Osteoblast (primary cell): ENCODE results near the gene MYO3B. TPM values are rescaled to one million over a fixed set of nuclear protein-coding genes. Genes with fewer than 3 reads are reported as not detected.

Experiments used
- DNase-seq: peaks from one replicate; pipeline ENCODE4 v3.0.0; 2011; ENCODE audit warnings: low spot score, mixed read lengths; ENCODE audit not compliant: insufficient read length; ENCODE audit errors: missing footprints
- H2AFZ ChIP-seq: 2 replicates; pipeline ENCODE4 v1.6.0; 2011; ENCODE audit warnings: mild to moderate bottlenecking, low read length
- H3K27ac ChIP-seq: 2 replicates; pipeline ENCODE4 v1.5.1; 2011; ENCODE audit warnings: mild to moderate bottlenecking, low read depth, low read length, moderate library complexity
- H3K27me3 ChIP-seq: 2 replicates; pipeline ENCODE4 v1.6.0; 2012; ENCODE audit warnings: mild to moderate bottlenecking, control low read depth, inconsistent platforms, low read length, moderate library complexity; ENCODE audit not compliant: insufficient read depth
- H3K36me3 ChIP-seq: 2 replicates; pipeline ENCODE4 v1.5.1; 2011; ENCODE audit warnings: mild to moderate bottlenecking, low read length, control low read depth, moderate library complexity; ENCODE audit not compliant: insufficient read depth
- H3K4me1 ChIP-seq: 2 replicates; pipeline ENCODE4 v1.5.1; 2011; ENCODE audit warnings: mild to moderate bottlenecking, low read length, control low read depth, moderate library complexity; ENCODE audit not compliant: insufficient read depth
- H3K4me2 ChIP-seq: 2 replicates; pipeline ENCODE4 v1.6.0; 2011; ENCODE audit warnings: mild to moderate bottlenecking, low read length; ENCODE audit not compliant: insufficient read depth
- H3K4me3 ChIP-seq: fragments of 200-600 bp; sonication (generic); 3 replicates; pipeline ENCODE4 v1.5.1; 2012; ENCODE audit warnings: mild to moderate bottlenecking, low read length, inconsistent platforms; ENCODE audit not compliant: insufficient read depth
- H3K79me2 ChIP-seq: 2 replicates; pipeline ENCODE4 v1.6.0; 2012; ENCODE audit warnings: mild to moderate bottlenecking, low read length, control low read depth, inconsistent platforms; ENCODE audit not compliant: insufficient read depth
- H3K9me3 ChIP-seq: 2 replicates; pipeline ENCODE4 v1.5.1; 2011; ENCODE audit warnings: low read depth, low read length, control low read depth
- H4K20me1 ChIP-seq: 2 replicates; pipeline ENCODE4 v1.6.0; 2012; ENCODE audit warnings: mild to moderate bottlenecking, low read length, control low read depth; ENCODE audit not compliant: insufficient read depth
- total RNA-seq: library from RNA; depleted of rRNA; stranded (reverse); fragments of >200 nt; gene quantifications from 2 replicates; pipeline ENCODE4 v1.2.3, GENCODE V29; 2012
- TF ChIP-seq, protein P1 (sequence below): IDR thresholded peaks from 2 replicates; pipeline ENCODE4 v1.5.1; 2011; ENCODE audit warnings: mild to moderate bottlenecking, low read depth, low read length, moderate library complexity; ENCODE audit errors: extremely low read depth

The MYO3B gene
- total RNA-seq, 1 donor: 0.36 TPM

DNA sequence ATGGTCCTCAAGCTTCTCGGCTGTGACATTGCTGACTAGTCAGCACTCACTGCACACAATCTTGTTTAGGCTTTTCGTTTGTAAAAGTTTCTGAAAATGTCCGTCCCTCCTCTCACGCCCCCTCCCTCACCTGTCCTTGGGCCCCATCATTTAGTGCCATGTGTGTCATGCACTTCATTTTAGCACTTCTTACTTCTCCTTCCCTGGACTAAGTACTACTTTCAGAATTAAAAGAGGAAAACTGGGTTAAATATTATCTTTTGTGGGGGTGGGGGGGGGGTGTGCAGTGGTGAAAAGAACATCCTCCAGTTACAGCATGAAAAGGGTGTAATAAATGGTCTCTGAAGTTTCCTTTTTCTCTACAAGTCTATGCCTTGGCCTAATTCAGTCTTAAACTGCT, 355.2 kb downstream of the MYO3B start:
- peaks cover 6% of the 10 kb centered on the region for H3K4me1 ChIP-seq
- no peak overlapping the region for H3K4me3 ChIP-seq
- H3K27me3 ChIP-seq: peaks cover 4% of the 10 kb centered on the region
- H2AFZ ChIP-seq: no peak overlapping the region
- H4K20me1 ChIP-seq: no peaks in the 10 kb centered on the region
- DNase-seq: no peak
- no peak overlapping the region for H3K27ac ChIP-seq
- H3K9me3 ChIP-seq: no peaks in the 10 kb centered on the region
- no peaks in the 10 kb centered on the region for H3K36me3 ChIP-seq
- TF ChIP-seq, protein P1, sequence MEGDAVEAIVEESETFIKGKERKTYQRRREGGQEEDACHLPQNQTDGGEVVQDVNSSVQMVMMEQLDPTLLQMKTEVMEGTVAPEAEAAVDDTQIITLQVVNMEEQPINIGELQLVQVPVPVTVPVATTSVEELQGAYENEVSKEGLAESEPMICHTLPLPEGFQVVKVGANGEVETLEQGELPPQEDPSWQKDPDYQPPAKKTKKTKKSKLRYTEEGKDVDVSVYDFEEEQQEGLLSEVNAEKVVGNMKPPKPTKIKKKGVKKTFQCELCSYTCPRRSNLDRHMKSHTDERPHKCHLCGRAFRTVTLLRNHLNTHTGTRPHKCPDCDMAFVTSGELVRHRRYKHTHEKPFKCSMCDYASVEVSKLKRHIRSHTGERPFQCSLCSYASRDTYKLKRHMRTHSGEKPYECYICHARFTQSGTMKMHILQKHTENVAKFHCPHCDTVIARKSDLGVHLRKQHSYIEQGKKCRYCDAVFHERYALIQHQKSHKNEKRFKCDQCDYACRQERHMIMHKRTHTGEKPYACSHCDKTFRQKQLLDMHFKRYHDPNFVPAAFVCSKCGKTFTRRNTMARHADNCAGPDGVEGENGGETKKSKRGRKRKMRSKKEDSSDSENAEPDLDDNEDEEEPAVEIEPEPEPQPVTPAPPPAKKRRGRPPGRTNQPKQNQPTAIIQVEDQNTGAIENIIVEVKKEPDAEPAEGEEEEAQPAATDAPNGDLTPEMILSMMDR: no peak
- no peaks in the 10 kb centered on the region for H3K79me2 ChIP-seq
- H3K4me2 ChIP-seq: no peak overlapping the region

GRCh38 chr2:170535552-170535951, 357.6 kb downstream of the MYO3B start:
- H3K79me2 ChIP-seq: no peaks in the 10 kb centered on the region
- H2AFZ ChIP-seq: no peak overlapping the region
- H3K27ac ChIP-seq: no peak overlapping the region
- TF ChIP-seq, protein P1: no peak
- DNase-seq: no peak
- no peak overlapping the region for H3K4me3 ChIP-seq
- H3K9me3 ChIP-seq: no peaks in the 10 kb centered on the region
- H3K27me3 ChIP-seq: peaks cover 2% of the 10 kb centered on the region
- no peaks in the 10 kb centered on the region for H3K36me3 ChIP-seq
- H3K4me2 ChIP-seq: no peak overlapping the region
- no peaks in the 10 kb centered on the region for H3K4me1 ChIP-seq
- H4K20me1 ChIP-seq: no peaks in the 10 kb centered on the region

GRCh38 chr2:170544817-170545216, 366.9 kb downstream of the MYO3B start:
- DNase-seq: no peak
- H3K79me2 ChIP-seq: no peaks in the 10 kb centered on the region
- H3K9me3 ChIP-seq: no peaks in the 10 kb centered on the region
- TF ChIP-seq, protein P1: no peak
- H3K27ac ChIP-seq: no peak overlapping the region
- H3K4me3 ChIP-seq: no peak overlapping the region
- no peaks in the 10 kb centered on the region for H3K27me3 ChIP-seq
- H4K20me1 ChIP-seq: no peaks in the 10 kb centered on the region
- no peak overlapping the region for H3K4me2 ChIP-seq
- H2AFZ ChIP-seq: no peak overlapping the region
- H3K4me1 ChIP-seq: no peaks in the 10 kb centered on the region
- no peaks in the 10 kb centered on the region for H3K36me3 ChIP-seq

DNA sequence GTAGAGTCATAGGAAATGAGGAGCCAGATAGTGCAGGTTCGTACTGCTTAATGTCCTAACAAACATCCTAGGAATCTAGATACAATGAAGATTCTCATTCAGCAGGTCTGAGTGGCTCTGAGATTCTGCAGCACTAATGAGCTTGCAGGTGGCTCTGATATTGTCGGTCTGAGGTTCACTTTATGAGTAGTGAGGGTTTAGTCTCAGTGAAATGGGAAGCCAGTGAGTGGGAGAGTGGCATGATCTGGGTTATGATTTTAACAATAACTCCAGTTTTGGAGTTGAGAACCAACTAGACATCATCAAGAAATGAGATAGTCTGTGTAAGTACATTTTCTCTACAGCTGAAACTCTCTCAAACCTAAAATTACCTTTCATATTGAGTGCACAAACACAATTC, 370.4 kb downstream of the MYO3B start:
- H3K4me3 ChIP-seq: no peak overlapping the region
- no peaks in the 10 kb centered on the region for H4K20me1 ChIP-seq

More for the DNA sequence above, 370.4 kb downstream of the MYO3B start:
- no peak for DNase-seq
- Histone ChIP-seq H3K4me1 (no peaks in the 10 kb centered on the region), H3K79me2 (no peaks in the 10 kb centered on the region), H3K9me3 (no peaks in the 10 kb centered on the region), H3K36me3 (no peaks in the 10 kb centered on the region), H2AFZ (no peak overlapping the region), H3K27me3 (no peaks in the 10 kb centered on the region), H3K4me2 (no peak overlapping the region), H3K27ac (no peak overlapping the region)
- TF ChIP-seq, protein P1: no peak
